Measurements from ENCODE around the gene ABLIM2. TPM values are rescaled to one million over a fixed set of nuclear protein-coding genes. Genes with fewer than 3 reads are reported as not detected.

ABLIM2 gene
- total RNA-seq, 1 donor from 2014 or later = 5.0 TPM

DNA sequence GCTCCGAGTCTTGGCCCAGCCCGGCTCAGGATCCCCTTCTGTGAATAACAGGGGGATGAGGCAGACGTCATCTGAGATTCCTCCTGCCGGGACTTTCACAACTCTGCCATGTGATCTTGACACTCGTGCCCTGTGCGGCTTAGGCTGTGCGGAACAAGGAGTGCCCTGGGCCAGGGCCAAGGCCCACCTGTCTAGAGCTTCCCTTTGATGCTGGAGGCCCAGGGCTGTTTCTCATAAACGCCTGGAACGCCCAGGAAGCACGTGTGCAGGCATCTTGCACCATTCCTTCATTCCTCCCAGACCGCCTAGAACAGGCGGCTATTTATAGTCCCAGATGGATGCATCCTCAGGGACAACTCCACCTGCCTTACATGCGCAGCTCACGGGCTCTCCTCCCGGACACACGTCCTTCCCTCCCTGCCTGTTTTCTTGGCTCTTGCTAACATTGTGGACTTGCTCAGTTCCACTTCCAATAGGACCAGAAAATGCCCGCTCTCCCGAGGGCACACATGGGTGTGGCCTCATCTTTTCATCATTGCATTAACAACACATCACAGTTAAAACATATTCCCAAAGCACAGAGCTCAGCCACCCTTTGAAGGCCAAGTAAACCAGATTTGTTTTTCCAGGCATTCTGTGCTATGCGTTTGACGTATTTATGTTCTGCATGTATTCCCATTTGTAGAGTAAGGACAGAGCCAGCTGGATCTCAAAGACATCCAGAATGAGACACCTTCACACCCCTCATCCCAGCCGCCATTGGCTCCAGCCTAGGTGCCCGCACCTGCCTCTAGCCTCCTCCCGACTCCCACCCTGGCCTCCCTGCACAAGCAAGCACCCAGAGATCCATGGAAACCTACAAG, 57.2 kb downstream of the ABLIM2 start:
- DNase-seq = peak; percentile 29

DNA sequence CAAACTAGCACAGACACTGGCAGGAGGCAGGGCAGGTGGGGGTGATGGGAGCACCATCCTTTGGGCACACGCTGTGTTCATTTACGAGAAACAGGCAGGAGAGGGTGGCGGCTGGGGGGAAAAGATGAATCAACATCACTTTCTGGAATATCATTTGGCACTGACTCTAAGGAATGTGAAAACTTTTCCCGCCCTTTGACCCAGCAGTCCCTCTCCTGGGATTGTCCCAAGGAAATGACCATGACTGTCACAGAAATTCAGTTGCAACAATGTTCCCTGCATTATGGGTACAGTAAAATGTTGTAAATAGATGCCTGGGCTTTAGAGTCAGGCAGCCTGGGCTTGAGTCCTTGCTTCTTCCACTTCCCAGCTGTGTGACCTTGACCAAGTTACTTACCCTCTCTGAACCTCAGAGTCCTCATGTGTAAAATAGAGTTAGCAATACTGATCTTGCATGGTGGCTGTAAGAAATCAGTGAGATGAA, 58.6 kb downstream of the ABLIM2 start:
- DNase-seq = no peak

DNA sequence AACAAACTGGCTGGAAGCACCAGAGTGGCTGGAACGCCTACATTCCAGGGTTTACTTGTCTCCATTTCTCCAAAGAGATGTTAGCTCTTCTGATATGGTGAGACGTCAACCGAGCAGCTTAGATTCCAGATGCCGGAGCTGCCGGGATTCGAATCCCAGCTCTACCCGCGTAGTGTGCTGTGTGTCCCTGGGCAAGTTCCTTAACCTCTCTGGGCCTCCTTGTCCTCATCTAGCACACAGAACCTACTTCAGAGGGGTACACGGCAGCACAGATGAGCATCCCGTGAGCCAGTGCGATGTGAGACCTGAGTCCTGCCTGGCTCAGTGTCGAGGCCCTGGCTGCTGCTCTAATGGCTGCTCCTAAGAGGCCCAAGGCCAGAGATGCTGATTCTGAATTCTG, 60.1 kb downstream of the ABLIM2 start:
- no peak for DNase-seq

DNA sequence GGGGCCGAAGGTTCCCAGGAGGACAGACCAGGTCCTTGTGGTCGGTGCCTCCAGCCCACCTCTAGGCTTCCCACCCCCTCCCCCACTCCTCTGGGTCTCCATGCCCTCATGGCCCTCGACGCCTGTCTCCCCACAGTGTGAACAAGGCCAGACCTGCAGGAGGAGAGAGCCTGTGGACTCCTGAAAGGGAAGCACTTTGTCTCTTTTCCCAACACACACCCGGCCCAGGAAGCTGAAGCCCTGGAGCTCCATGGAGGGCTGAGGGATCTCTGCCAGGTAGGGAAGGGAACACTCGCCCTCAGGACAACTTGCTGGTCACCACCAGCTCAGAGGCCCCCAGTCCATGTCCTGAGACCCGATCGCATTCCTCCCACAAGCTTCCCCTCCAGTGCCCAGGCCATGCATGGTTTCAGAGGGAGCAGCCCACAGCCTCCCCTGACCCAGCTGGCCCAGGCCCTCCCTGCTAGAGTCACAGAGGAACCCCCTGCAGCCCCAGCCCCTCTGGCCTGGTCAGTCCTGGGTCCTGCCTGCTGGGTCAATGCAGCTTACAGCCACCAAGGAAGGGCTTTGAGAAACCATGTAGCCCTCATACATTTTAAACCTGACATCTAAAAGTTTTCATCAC, 60.8 kb downstream of the ABLIM2 start:
- no peak for DNase-seq

DNA sequence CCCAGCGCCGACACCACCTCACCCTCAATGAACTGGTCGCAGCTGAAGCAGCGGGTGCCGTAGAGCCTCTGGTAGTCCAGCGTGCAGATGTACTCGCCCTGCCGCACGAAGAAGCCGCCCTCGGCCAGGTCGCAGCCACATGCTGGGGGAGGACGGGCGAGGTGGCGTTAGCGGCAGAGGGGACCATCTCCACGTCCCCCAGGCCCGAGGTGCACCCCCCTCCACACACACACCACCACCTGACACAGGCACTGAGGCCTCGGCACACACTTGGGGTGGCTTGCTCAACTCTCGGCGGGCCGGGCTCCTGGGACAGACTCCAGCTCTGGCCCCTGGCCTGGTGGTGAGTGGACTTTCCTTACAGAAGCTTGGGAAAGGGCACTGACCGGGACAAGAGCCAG, 61.5 kb downstream of the ABLIM2 start:
- no peak for DNase-seq

DNA sequence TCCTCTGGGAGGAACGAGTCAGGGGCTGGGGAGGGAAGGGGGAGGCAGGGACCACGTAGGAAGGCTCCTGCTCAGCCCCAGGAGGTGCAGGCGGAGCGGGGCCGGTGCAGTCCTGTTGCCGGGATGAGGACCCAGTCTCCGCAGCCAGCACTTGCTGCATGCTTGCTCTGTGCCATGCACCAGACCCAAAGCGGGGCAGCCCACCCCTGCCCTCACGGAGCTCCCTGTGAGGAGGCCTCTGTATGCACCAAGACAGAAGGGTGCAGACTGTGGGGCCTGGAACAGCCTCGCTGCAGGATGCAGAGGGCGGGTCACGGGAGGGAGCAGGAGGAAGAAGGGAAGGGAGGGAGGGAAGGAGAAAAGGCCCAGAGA, 61.9 kb downstream of the ABLIM2 start:
- DNase-seq = no peak

DNA sequence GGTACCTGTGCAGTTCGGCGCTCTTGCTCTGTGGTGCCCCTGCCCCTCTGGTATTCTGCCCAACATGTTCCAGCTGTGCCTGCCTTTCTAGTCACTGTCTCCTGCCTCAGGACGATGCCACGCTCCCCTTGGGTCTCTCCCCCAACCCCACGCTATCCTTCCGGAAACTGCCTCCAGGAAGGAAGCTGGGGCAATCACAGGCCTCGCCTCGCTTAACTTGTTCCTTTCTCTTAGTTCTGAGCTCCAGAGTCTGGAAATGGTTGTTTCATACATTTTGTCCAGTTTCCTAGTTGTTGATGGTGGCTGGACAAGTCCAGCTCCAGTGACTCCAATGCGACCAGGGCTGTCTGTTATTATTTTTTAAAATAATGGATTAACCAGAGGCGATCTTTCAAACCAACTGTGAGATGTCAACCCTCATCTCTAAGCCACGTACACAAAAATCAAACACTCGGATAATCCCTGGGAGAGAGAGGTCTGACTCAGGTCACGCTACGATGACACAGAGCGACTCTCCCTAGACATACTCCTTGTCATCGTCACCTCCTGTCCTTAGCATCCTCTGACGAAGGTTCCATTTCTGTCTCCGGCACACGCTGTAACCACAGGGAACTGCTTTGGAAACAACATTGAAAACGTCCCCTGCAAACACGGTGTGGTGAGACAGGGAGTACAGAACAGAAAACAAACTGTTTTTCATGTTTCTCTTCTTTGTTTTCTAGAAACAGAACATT, 62.5 kb downstream of the ABLIM2 start:
- DNase-seq = no peak

DNA sequence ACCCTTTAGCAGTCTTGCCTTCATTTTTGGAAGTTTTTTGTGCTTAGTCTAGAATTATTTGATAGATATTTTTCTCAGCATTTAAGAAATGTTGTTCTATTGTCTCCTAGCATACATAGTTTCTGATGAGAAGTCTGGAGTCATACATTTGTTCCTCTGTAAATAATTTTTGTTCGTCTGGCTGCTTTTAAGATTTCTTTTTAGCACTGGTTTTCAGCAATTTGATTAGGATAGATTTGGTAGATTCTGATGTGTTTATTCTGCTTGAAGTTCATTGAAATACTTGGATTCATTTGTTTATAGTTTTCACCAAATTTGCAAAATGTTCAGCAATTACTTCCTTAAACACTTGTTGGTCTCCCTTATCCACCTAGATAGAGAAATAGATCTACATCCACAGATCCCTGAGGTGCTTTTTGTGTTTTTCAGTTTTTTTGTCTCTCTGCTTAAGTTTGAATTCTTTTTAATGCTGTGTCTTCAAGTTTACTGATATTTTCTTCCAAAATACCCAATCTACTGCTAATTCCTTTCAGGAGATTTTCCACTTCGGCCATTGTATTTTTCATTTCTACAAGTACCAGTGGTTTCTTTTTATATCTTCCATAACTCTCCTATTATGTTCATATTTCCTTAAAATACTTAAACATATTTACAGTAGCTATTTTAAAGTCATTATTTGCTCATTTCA, 64.9 kb downstream of the ABLIM2 start:
- no peak for DNase-seq

DNA sequence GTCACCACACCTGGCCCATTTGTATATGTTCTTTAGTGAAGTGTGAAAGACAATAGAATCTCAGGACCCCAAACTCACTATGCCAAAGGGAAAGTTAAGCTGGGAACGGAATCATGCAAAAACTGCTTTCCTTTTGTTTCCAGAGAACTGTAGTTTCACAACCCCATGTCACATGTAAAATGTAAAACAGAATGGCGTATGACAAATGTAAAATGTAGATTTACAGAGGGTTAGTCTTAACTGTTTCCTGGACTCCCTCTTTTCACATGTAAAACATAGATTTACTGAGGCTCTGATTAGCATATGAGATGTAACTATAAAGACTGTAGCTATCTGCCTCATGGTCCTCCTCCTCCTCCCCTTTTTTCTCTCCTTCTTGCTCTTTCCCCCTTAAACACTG, 66.3 kb downstream of the ABLIM2 start:
- no peak for DNase-seq

DNA sequence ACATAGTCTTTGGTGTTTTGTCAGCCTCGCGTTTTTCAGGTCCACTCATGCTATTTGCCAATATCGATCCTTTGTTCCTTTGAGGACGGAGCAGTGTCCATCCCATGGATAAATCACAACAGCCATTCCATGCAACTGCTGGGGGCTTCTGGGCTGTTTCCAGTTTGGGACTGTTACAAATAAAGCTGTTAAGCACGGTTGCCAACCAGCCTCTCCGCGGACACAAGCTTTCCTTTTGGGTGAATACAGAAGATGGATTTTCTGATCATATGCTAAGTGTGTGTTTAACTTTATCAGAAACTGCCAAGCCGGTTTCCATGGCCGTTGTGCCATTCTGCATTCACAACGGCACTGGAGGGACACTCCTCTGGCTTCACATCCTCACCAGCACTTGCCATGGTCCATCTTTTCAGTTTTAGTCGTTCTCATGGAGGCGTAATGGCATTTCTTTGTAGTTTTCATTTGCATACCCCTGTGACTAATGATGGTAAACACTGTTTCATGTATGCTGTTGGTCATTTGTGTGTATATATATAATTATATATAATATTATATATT, 67.8 kb downstream of the ABLIM2 start:
- no peak for DNase-seq

DNA sequence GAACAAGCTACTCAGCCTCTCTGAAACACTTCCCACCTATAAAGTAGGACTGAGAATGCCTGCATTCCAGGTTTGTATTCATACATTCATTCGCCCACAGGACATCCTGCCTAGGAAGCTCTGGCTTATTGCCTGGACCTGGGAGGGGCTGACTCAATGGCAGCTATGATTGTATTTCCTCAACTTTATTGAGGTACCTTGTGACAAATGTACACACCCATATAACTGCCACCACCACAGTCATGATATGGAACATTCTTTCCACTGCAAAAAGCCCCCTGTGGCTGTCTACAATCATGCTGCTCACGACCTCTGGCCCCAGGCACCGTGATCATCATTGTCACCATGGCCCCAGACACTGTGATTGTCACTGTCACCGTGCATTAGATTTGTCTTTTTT, 68.3 kb downstream of the ABLIM2 start:
- peak; percentile 27 for DNase-seq

DNA sequence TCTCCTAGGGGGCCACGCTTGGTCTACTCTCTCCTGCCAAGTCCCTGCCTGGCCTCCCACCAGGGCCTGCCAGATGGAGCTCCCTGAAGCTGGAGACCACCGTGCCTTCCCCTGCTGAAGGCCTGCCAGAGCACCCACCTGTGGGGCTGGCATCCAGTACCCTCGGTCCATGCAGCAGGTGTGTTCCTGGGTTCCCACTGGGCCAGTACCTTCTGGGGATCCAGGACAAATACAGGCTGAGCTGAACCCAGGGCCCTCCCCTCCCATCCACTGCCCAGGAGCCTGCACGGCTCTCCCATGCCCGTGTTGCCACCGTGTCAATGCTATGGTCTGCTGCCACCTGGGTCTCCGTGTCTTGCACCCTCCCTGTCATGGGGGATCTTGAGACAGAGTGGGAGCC, 68.8 kb downstream of the ABLIM2 start:
- no peak for DNase-seq

DNA sequence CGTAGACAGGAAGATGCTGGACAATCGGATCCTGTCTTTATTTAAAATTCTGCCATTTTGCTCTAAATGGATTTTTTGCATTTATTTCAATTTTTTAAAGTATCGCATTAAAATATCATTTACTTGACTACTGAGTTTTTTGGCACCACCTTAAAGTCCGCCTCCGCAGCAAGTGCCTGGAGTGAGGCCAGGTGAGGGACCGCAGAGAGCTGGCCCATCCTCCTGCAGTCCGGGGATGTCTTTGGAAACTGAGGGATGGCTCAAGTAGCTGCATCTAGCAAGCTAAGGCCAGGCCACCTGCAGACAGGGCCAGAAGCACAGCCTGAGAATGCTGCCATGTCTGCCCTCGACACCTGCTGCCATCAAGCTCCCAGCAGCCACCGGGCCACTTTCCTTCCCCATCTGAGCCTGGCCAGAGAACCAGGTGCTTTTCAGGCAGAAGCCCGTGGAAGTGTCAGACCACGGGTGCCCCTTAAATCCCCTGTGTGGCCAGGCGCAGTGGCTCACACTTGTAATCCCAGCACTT, 69.6 kb downstream of the ABLIM2 start:
- DNase-seq = no peak

DNA sequence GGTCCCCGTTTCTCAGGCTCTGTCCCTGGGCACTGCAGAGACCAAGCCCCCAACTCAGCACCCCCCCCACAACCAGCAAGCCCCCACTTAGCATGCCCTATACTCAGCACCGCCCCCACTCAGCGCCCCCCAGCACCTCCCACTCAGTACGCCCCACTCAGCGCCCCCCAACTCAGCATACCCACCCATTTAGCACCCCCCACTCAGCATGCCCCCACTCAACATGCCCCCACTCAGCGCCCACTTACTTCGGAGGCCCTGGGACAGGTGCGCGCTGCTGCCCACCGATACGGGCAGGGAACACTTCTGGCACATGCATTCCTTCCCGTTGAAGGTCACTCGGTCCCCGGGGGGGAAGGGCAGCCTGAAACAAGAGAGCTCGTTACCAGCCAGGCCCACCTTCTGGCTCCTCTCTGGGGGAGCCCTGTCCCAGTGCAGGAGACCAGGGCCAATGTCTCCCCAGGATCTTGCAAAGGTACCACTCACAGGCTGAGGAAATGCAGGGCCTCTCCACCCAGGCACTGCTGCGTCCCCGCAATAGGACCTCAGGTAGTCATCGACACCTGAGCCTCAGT, 70.6 kb downstream of the ABLIM2 start:
- DNase-seq = no peak

DNA sequence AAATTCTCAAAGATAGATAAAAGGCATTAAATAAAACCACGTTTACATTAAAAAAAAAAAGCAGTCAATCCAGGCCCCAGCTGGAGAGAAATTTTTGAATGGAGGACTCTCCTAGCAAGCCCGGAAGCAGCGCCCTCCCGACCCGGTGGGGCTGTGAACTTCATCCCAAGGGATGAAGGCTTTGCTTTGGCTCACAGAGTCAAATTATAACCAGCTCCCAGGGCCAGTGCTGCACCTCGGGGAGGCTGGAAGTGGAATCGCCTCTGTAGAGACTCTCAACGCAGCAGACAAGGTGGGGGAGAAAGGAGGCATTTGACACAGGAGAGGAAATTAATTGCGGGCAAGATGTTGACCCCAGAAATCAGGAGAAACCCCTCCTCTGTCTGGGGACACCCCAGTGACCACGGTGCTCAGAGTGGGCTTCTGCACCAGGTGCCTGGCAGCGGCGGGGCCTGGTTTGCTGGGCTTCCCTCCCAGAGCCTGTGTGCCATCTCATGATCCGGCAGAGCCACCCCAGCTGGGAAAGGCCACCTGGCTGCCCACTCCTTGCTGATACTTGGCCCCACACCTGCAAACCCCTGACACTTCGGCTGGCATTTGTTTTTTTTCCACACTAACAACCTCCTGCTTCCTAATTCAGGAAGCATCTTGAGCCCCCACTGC, 71.7 kb downstream of the ABLIM2 start:
- DNase-seq = no peak

DNA sequence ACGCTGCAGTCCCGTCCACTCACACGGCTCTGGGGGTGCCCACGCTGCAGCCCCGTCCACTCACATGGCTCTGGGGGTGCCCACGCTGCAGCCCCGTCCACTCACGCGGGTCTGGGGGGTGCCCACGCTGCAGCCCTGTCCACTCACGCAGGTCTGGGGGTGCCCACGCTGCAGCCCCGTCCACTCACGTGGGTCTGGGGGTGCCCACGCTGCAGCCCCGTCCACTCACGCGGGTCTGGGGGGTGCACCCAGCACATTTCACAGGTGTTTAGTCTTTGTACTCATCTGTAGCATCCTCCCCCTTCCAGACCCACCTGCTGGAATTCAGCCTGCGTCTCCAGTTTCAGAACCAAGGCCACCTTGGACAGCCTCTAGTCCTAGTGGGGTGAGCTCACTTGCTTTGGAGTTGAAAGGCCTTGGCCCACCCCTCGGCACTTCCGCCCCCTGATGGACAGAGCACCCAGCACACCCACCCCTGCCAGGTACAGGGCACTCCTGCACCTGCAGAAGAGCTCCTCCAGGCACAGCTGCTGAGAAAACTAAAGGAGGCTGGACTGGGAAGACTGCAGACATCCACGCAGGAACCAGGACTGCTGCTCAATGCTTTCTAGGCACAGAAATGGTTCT, 73.0 kb downstream of the ABLIM2 start:
- no peak for DNase-seq

DNA sequence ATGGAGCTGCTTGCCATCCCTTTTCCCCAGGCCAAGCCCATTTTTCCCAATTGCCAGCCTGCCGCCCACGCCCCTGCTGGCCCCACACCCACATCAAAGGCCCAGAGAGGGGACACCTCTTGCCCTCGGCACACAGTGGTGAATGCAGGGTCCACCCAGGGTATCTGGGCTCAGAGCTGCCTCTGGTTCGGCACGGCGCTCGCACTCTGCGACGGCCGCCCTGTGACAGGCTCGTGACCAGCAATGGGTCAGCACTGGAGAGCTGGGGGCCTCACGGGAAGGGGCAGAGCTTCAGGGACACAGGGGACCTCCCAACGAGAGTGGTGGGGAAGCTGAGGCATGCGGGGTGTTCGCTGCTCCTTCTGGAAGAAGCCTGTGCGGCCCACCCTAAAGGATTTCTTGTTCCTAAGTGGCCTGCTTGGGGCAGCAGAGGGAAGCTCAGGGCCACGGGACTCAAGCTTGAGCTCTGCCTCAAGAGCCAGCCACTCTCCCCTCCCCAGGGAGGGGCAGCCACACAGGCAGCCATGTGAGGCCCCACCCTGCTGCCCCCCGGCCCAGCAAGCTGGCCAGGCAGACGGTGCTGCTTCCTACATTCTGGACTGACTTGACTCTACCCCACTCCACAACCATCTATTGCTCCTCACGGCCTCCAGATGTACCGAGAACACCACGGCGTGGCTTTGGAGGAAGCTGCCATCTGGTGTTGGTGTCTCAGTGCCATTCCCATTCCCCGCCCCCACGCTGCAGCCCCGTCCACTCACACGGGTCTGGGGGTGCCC, 73.7 kb downstream of the ABLIM2 start:
- DNase-seq = no peak

DNA sequence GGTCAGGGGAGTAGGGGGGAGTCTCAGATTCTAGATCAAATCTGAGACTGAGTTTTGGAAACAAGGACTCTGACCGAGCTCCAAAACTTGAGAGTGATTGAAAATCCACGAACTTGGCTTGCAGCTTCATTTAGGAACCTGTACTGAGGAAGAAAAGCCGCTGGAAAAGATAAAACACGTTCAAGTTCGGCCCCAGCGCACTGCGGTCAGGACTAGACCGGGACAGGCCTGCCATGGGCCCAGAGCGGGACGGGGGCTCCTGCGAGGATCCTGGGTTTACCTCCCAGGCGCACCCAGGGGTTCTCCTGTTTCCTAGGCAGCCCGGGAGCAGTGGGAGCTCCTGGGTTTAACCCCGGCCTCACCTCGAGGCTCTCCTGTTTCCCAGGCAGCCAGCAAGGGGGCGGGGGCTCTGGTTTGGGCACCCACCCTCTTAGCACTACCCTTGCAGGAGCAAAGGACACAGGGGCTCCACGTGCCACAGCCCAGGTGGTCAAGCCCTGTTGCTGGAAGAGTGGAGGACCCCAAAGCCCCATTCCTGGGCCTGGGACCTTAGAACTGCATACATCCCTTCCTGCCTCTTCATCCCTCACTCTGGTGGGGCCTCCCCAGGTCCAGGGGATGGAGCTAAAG, 74.5 kb downstream of the ABLIM2 start:
- DNase-seq = no peak
